ENCODE data around the gene KMT2B. TPM values are rescaled to one million over a fixed set of nuclear protein-coding genes. Genes with fewer than 3 reads are reported as not detected.

KMT2B gene
- total and polyA plus RNA-seq, 2 of the 8 experiments (the other 6 are each of a cell fraction or from before 2014, with no cell fraction given) = 26.7 to 38.6 TPM

DNA sequence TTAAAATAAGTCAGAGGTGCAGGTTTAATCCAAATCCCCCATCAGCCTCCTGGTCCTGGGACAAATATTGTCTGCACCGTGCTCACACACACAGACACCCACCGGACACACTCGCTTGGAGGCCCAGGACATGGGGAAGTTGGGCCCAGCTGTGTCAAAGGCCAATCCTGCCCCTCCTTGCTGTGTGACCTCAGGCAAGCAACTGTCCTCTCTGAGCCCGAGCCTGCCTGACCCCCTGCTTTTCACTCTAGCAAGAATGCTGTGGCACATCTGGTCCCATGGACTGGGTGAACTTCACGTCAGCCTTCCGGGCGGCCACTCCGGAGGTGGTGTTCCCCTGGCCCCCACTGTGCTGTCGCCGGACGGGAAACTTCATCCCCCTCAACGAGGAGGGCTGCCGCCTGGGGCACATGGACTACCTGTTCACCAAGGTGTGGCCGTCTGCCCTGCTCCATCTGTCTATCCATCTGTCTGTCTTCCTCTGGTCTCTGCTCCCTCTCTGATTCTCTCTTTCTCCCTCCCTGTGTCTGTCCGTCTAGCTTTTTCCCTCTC is 42.1 kb upstream of the KMT2B start:
- Histone ChIP-seq H3K23ac (ENCODE audit: insufficient read length) (no peak overlapping the region), H3K56ac (replicated peaks; ENCODE audit: insufficient read length, low read depth, low read length) (no peak overlapping the region), H4K20me1 (replicated peaks in 1 of 2; ENCODE audit: control insufficient read depth in 1 of 2, insufficient read depth in 2 of 2, low read length in 2 of 2) (no peaks in the 10 kb centered on the region), H4K5ac (ENCODE audit: insufficient read length, low read depth, low read length) (no peak overlapping the region), H2BK5ac (ENCODE audit: low read depth, low read length) (no peak overlapping the region), H4K91ac (replicated peaks; ENCODE audit: insufficient read length, low read length) (no peak overlapping the region), H2AFZ (ENCODE audit: low read length) (no peak overlapping the region), H3K9ac (replicated peaks in 1 of 4; ENCODE audit: extremely low read depth in 1 of 4, low read depth in 3 of 4, low read length in 3 of 4) (no peak overlapping the region), H3K36me3 (ENCODE audit: control insufficient read depth in 2 of 4, insufficient read depth in 4 of 4, low read length in 3 of 4) (no peaks in the 10 kb centered on the region), H2BK12ac (ENCODE audit: low read depth, low read length) (no peak overlapping the region), H4K8ac (ENCODE audit: extremely low read depth, insufficient read depth, low read length) (no peak overlapping the region), H3K18ac (ENCODE audit: extremely low read depth, low read length) (no peak overlapping the region), H2AK5ac (ENCODE audit: low read depth, low read length) (no peak overlapping the region), H3K27ac (ENCODE audit: low read depth, low read length) (no peak overlapping the region), H3K9me3 (ENCODE audit: insufficient read depth in 2 of 2, low read depth in 1 of 2, low read length in 1 of 2) (no peaks in the 10 kb centered on the region), H2BK20ac (ENCODE audit: low read length) (no peak overlapping the region), H2BK15ac (ENCODE audit: low read length) (no peak overlapping the region), H3K4me2 (ENCODE audit: insufficient read depth in 1 of 2, low read depth in 2 of 2, low read length in 2 of 2) (no peak overlapping the region), H3K23me2 (ENCODE audit: low read depth, low read length) (no peaks in the 10 kb centered on the region; the same call in 1 of the 2 replicates), H3K14ac (ENCODE audit: insufficient read length) (no peak overlapping the region), H3K4me1 (replicated peaks in 1 of 4; ENCODE audit: control insufficient read depth in 3 of 4, insufficient read depth in 4 of 4, low read length in 3 of 4) (no peaks in the 10 kb centered on the region; a peak in 2 of 7 replicates), H3K27me3 (replicated peaks in 1 of 4; ENCODE audit: control insufficient read depth in 3 of 4, extremely low read depth in 1 of 4, insufficient read depth in 3 of 4, low read length in 3 of 4) (peaks cover 0 to 4% (median 1%) of the 10 kb centered on the region in 4 experiments; a peak in 1 of 7 replicates), H3K4ac (replicated peaks; ENCODE audit: insufficient read length, low read depth, low read length) (no peak overlapping the region), H3K79me1 (ENCODE audit: low read depth, low read length) (no peaks in the 10 kb centered on the region), H2BK120ac (replicated peaks; ENCODE audit: low read depth, low read length) (no peak overlapping the region), H3K4me3 (ENCODE audit: extremely low read depth in 1 of 4, insufficient read depth in 2 of 4, low read depth in 3 of 4, low read length in 4 of 4) (no peak overlapping the region), H3K79me2 (ENCODE audit: control insufficient read depth in 1 of 2, insufficient read depth in 2 of 2, low read length in 2 of 2) (no peaks in the 10 kb centered on the region)
- ChIA-PET POLR2A (ENCODE audit: partially characterized antibody) (interaction anchor here (0.6 kb wide), 1 partner anchor 286 kb away, joined by 3 read pairs; no protein-coding TSS in a partner anchor), CTCF (ENCODE audit: partially characterized antibody) (interaction anchor here (0.5 to 1.2 kb wide), 4 partner anchors 9 to 114 kb away, joined by 3 to 5 read pairs (median 4); no protein-coding TSS in a partner anchor)
- DNase-seq (ENCODE audit: low read depth in 1 of 2, low spot score in 2 of 2) (no peak), FAIRE-seq (no peak)
- WGBS, 2 experiments (ENCODE audit: extremely low coverage in 1 of 2, insufficient coverage in 1 of 2, insufficient read length in 1 of 2, insufficient replicate concordance in 2 of 2, low coverage in 1 of 2, low lambda C conversion rate in 2 of 2, missing lambda C conversion rate in 1 of 2) = 87% methylated on average over 15 of the region's 15 CpGs; no CpG with 5 or more reads in 1 of the 2 experiments
- no peak for TF ChIP-seq NANOG (IDR thresholded peaks at IDR 0.05; ENCODE audit: insufficient read depth, low read depth, low read length, poor library complexity, severe bottlenecking)
- TF ChIP-seq JUN (IDR thresholded peaks at IDR 0.05; ENCODE audit: low read depth, low read length) = no peak
- no peak for TF ChIP-seq JUND (IDR thresholded peaks at IDR 0.05; ENCODE audit: low read length)

All from H1 (cell line).